GM23338 (cell line): ENCODE data around the gene TNPO3. TPM values are rescaled to one million over a fixed set of nuclear protein-coding genes. Genes with fewer than 3 reads are reported as not detected.

ENCODE experiments used
- ATAC-seq: fragments of 200-7000 bp; cut with Tn5 transposase; 3 replicates; pipeline ENCODE4 v1.9.1; 2020
- DNase-seq: peaks from one replicate; pipeline ENCODE4 v3.0.0-alpha.2; 2015; ENCODE audit warnings: low spot score
- H2AFZ ChIP-seq: fragments of 200-600 bp; sonication (generic); 2 replicates; pipeline ENCODE4 v1.8.0; 2016; ENCODE audit warnings: antibody characterized with exemption, mild to moderate bottlenecking, moderate library complexity
- H3F3A ChIP-seq: fragments of 200-600 bp; sonication (generic); replicated peaks from 2 replicates; pipeline ENCODE4 v1.8.0; 2017; ENCODE audit warnings: antibody characterized with exemption, mixed run types, low read depth
- H3K27ac ChIP-seq: fragments of 200-600 bp; sonication (generic); 2 replicates; pipeline ENCODE4 v1.6.1; 2016; ENCODE audit warnings: low read depth
- H3K27me3 ChIP-seq: fragments of 200-600 bp; sonication (generic); 2 replicates; pipeline ENCODE4 v1.8.0; 2016; ENCODE audit warnings: mild to moderate bottlenecking, mixed run types, moderate library complexity; ENCODE audit not compliant: insufficient read depth
- H3K36me3 ChIP-seq: fragments of 200-600 bp; sonication (generic); 2 replicates; pipeline ENCODE4 v1.8.0; 2016; ENCODE audit warnings: mild to moderate bottlenecking; ENCODE audit not compliant: insufficient read depth
- H3K4me1 ChIP-seq: fragments of 200-600 bp; sonication (generic); 2 replicates; pipeline ENCODE4 v1.8.0; 2016; ENCODE audit warnings: mild to moderate bottlenecking, moderate library complexity; ENCODE audit not compliant: insufficient read depth
- H3K4me2 ChIP-seq: fragments of 200-600 bp; sonication (generic); 2 replicates; pipeline ENCODE4 v1.7.1; 2017; ENCODE audit warnings: mixed run types
- H3K4me3 ChIP-seq: fragments of 200-600 bp; sonication (generic); 2 replicates; pipeline ENCODE4 v1.6.1; 2016; ENCODE audit warnings: mixed run types
- H3K79me2 ChIP-seq: fragments of 200-600 bp; sonication (generic); replicated peaks from 2 replicates; pipeline ENCODE4 v1.8.0; 2017; ENCODE audit warnings: mild to moderate bottlenecking; ENCODE audit not compliant: insufficient read depth
- H3K9me2 ChIP-seq: fragments of 200-600 bp; sonication (generic); 2 replicates; pipeline ENCODE4 v1.8.0; 2017; ENCODE audit not compliant: insufficient read depth
- H4K20me1 ChIP-seq: fragments of 200-600 bp; sonication (generic); replicated peaks from 2 replicates; pipeline ENCODE4 v1.8.0; 2017; ENCODE audit warnings: mild to moderate bottlenecking; ENCODE audit not compliant: insufficient read depth
- H3K27ac Mint-ChIP-seq: 2 replicates; pipeline ENCODE4 v1.8.0; 2020; ENCODE audit warnings: inconsistent platforms, mild to moderate bottlenecking, moderate library complexity, mixed read lengths
- H3K27me3 Mint-ChIP-seq: 3 replicates; pipeline ENCODE4 v1.8.0; 2022; ENCODE audit warnings: low read depth, mild to moderate bottlenecking, moderate library complexity, mixed read lengths, inconsistent platforms; ENCODE audit not compliant: insufficient read depth, poor library complexity
- H3K36me3 Mint-ChIP-seq: 3 replicates; pipeline ENCODE4 v1.8.0; 2021; ENCODE audit warnings: low read depth, mild to moderate bottlenecking, inconsistent platforms, moderate library complexity, mixed read lengths
- H3K4me1 Mint-ChIP-seq: 3 replicates; pipeline ENCODE4 v1.8.0; 2020; ENCODE audit warnings: mild to moderate bottlenecking, inconsistent platforms, mixed read lengths
- H3K4me3 Mint-ChIP-seq: 3 replicates; pipeline ENCODE4 v1.8.0; 2021; ENCODE audit warnings: moderate library complexity, mild to moderate bottlenecking, inconsistent platforms, mixed read lengths
- H3K9me3 Mint-ChIP-seq: 3 replicates; pipeline ENCODE4 v1.8.0; 2020; ENCODE audit warnings: moderate library complexity, mild to moderate bottlenecking, inconsistent platforms, mixed read lengths
- CREB1 ChIP-seq: fragments of 250-450 bp; sonication (Bioruptor Pico); IDR thresholded peaks from 2 replicates; pipeline ENCODE4 v1.5.0; 2020; ENCODE audit warnings: low read depth, mild to moderate bottlenecking, moderate library complexity
- EZH2 ChIP-seq: fragments of 200-600 bp; sonication (generic); IDR thresholded peaks from one replicate; pipeline ENCODE4 v1.8.0; 2017; ENCODE audit warnings: antibody characterized with exemption, mild to moderate bottlenecking, low read depth; ENCODE audit not compliant: unreplicated experiment
- EZH2phosphoT487 ChIP-seq: fragments of 200-600 bp; sonication (generic); IDR thresholded peaks from one replicate; pipeline ENCODE4 v1.8.1; 2018; ENCODE audit warnings: antibody characterized with exemption; ENCODE audit not compliant: unreplicated experiment
- JUNB ChIP-seq: IDR thresholded peaks from one replicate; pipeline ENCODE4 v1.6.1; 2016; ENCODE audit warnings: antibody characterized with exemption; ENCODE audit not compliant: unreplicated experiment
- NANOG ChIP-seq: IDR thresholded peaks from 2 replicates; pipeline ENCODE4 v1.6.1; 2016; ENCODE audit warnings: antibody characterized with exemption, borderline replicate concordance
- POLR2AphosphoS5 ChIP-seq: IDR thresholded peaks from 2 replicates; pipeline ENCODE4 v1.6.1; 2016; ENCODE audit warnings: antibody characterized with exemption, low read depth
- STAT1 ChIP-seq: IDR thresholded peaks from one replicate; pipeline ENCODE4 v1.6.1; 2016; ENCODE audit warnings: antibody characterized with exemption; ENCODE audit not compliant: unreplicated experiment
- ZNF114 ChIP-seq: fragments of 250-450 bp; sonication (Bioruptor Pico); IDR thresholded peaks from 2 replicates; pipeline ENCODE4 v1.5.0; 2020; ENCODE audit warnings: mild to moderate bottlenecking, moderate library complexity
- ZNF331 ChIP-seq: fragments of 250-450 bp; sonication (Bioruptor Pico); IDR thresholded peaks from 2 replicates; pipeline ENCODE4 v1.5.0; 2020; ENCODE audit warnings: low read depth, mild to moderate bottlenecking, moderate library complexity
- polyA plus RNA-seq: library from polyadenylated mRNA; unstranded; fragments of >200 nt; fragmentation: Nextera tagmentation; extraction: Ambion mirVana; gene quantifications from 2 replicates; pipeline ENCODE4 v1.2.1, GENCODE V29; 2016
- total RNA-seq: library from RNA; depleted of rRNA; stranded (reverse); fragments of >200 nt; shearing (Covaris generic); gene quantifications from 2 replicates; pipeline ENCODE4 v1.2.3, GENCODE V29; 2014
- TF ChIP-seq, protein P1 (sequence below): IDR thresholded peaks from 2 replicates; pipeline ENCODE4 v1.6.1; 2016; ENCODE audit warnings: antibody characterized with exemption
- TF ChIP-seq, protein P2 (sequence below): fragments of 250-450 bp; sonication (Bioruptor Pico); IDR thresholded peaks from 2 replicates; pipeline ENCODE4 v1.5.0; 2020; ENCODE audit warnings: mild to moderate bottlenecking, moderate library complexity
- TF ChIP-seq, protein P3 (sequence below), 2 experiments: fragments of 200-600 bp in 1 of 2; sonication (generic) in 1 of 2; conservative IDR thresholded peaks; 2 replicates each; pipeline versions ENCODE4 v1.5.1 to v1.6.1; 2016 to 2017; ENCODE audit warnings: antibody characterized with exemption in 2 of 2, low read depth in 2 of 2, mild to moderate bottlenecking in 2 of 2, moderate library complexity in 1 of 2
- TF ChIP-seq, protein P4 (sequence below): IDR thresholded peaks from one replicate; pipeline ENCODE4 v1.6.1; 2018; ENCODE audit warnings: antibody characterized with exemption; ENCODE audit not compliant: unreplicated experiment

TNPO3 gene
- total and polyA plus RNA-seq, 2 experiments from 2014 or later, result 38.2 to 127 TPM

DNA sequence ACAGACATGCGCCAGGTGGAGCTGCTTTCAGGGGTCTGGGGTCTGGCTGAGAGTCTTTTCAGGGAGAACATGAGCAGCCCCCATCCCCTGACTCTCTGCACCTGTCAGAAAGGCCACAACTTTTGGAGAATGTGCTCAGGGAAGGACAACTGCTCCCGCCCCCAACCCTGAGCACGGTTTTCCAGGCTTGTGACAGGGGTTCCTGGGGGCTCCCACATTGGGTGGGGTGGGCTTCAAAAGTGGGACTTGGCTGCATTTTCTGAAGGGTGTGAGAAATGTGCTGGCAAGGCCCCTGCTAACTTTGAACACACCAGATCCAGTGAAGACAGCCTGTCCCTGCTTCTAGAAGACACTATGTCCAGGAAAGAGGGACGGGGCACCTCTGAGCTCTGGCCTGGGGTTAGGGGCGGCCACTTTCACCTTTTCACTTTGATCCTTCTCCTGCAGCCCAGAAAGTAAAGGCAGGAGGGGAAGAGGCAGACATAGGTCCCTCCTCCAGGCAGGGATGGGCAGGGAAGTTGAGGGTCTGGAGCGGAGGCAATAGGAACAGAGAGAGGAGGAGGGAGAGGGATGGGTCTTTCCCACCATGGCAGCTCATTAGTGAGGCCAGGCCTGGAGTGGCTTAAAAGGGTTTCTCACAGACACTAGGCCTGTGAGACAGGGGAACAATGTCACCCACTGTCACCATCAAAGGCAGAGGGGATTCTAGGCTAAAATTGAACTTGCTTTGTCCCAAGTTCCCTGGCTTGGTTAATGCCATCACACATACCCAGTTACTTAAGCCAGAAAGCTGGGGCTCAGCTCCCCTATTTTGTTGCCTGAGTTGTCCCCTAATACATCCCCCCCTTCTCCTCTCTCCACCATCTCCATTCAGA, 145.9 kb downstream of the TNPO3 start:
- Histone ChIP-seq H3K9me2 (no peaks in the 10 kb centered on the region), H4K20me1 (no peaks in the 10 kb centered on the region), H3K27ac (no peak overlapping the region), H3K4me1 (peaks cover 19% of the 10 kb centered on the region), H3K36me3 (no peaks in the 10 kb centered on the region), H3K79me2 (no peaks in the 10 kb centered on the region), H2AFZ (peak overlapping the region; percentile 99), H3K4me3 (peak overlapping the region; percentile 76), H3K27me3 (peaks cover 56% of the 10 kb centered on the region), H3K4me2 (peak overlapping the region; percentile 93), H3F3A (peaks cover 4% of the 10 kb centered on the region)
- no peaks in the 10 kb centered on the region; the same call in 2 of the 3 replicates for H3K36me3 Mint-ChIP-seq
- DNase-seq, result no peak
- peak overlapping the region; percentile 78 for H3K4me3 Mint-ChIP-seq
- H3K27ac Mint-ChIP-seq, result no peak overlapping the region
- no peak for ATAC-seq
- no peak for TF ChIP-seq STAT1
- no peak for TF ChIP-seq ZNF114 (CRISPR knock-in tag)
- no peak for TF ChIP-seq ZNF331 (CRISPR knock-in tag)
- TF ChIP-seq, protein P1, sequence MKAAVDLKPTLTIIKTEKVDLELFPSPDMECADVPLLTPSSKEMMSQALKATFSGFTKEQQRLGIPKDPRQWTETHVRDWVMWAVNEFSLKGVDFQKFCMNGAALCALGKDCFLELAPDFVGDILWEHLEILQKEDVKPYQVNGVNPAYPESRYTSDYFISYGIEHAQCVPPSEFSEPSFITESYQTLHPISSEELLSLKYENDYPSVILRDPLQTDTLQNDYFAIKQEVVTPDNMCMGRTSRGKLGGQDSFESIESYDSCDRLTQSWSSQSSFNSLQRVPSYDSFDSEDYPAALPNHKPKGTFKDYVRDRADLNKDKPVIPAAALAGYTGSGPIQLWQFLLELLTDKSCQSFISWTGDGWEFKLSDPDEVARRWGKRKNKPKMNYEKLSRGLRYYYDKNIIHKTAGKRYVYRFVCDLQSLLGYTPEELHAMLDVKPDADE, result no peak
- TF ChIP-seq, protein P2, sequence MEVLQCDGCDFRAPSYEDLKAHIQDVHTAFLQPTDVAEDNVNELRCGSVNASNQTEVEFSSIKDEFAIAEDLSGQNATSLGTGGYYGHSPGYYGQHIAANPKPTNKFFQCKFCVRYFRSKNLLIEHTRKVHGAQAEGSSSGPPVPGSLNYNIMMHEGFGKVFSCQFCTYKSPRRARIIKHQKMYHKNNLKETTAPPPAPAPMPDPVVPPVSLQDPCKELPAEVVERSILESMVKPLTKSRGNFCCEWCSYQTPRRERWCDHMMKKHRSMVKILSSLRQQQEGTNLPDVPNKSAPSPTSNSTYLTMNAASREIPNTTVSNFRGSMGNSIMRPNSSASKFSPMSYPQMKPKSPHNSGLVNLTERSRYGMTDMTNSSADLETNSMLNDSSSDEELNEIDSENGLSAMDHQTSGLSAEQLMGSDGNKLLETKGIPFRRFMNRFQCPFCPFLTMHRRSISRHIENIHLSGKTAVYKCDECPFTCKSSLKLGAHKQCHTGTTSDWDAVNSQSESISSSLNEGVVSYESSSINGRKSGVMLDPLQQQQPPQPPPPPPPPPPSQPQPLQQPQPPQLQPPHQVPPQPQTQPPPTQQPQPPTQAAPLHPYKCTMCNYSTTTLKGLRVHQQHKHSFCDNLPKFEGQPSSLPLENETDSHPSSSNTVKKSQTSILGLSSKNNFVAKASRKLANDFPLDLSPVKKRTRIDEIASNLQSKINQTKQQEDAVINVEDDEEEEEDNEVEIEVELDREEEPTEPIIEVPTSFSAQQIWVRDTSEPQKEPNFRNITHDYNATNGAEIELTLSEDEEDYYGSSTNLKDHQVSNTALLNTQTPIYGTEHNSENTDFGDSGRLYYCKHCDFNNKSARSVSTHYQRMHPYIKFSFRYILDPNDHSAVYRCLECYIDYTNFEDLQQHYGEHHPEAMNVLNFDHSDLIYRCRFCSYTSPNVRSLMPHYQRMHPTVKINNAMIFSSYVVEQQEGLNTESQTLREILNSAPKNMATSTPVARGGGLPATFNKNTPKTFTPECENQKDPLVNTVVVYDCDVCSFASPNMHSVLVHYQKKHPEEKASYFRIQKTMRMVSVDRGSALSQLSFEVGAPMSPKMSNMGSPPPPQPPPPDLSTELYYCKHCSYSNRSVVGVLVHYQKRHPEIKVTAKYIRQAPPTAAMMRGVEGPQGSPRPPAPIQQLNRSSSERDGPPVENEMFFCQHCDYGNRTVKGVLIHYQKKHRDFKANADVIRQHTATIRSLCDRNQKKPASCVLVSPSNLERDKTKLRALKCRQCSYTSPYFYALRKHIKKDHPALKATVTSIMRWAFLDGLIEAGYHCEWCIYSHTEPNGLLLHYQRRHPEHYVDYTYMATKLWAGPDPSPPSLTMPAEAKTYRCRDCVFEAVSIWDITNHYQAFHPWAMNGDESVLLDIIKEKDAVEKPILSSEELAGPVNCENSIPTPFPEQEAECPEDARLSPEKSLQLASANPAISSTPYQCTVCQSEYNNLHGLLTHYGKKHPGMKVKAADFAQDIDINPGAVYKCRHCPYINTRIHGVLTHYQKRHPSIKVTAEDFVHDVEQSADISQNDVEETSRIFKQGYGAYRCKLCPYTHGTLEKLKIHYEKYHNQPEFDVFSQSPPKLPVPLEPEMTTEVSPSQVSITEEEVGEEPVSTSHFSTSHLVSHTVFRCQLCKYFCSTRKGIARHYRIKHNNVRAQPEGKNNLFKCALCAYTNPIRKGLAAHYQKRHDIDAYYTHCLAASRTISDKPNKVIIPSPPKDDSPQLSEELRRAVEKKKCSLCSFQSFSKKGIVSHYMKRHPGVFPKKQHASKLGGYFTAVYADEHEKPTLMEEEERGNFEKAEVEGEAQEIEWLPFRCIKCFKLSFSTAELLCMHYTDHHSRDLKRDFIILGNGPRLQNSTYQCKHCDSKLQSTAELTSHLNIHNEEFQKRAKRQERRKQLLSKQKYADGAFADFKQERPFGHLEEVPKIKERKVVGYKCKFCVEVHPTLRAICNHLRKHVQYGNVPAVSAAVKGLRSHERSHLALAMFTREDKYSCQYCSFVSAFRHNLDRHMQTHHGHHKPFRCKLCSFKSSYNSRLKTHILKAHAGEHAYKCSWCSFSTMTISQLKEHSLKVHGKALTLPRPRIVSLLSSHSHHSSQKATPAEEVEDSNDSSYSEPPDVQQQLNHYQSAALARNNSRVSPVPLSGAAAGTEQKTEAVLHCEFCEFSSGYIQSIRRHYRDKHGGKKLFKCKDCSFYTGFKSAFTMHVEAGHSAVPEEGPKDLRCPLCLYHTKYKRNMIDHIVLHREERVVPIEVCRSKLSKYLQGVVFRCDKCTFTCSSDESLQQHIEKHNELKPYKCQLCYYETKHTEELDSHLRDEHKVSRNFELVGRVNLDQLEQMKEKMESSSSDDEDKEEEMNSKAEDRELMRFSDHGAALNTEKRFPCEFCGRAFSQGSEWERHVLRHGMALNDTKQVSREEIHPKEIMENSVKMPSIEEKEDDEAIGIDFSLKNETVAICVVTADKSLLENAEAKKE (CRISPR knock-in tag), result no peak
- TF ChIP-seq, protein P3, sequence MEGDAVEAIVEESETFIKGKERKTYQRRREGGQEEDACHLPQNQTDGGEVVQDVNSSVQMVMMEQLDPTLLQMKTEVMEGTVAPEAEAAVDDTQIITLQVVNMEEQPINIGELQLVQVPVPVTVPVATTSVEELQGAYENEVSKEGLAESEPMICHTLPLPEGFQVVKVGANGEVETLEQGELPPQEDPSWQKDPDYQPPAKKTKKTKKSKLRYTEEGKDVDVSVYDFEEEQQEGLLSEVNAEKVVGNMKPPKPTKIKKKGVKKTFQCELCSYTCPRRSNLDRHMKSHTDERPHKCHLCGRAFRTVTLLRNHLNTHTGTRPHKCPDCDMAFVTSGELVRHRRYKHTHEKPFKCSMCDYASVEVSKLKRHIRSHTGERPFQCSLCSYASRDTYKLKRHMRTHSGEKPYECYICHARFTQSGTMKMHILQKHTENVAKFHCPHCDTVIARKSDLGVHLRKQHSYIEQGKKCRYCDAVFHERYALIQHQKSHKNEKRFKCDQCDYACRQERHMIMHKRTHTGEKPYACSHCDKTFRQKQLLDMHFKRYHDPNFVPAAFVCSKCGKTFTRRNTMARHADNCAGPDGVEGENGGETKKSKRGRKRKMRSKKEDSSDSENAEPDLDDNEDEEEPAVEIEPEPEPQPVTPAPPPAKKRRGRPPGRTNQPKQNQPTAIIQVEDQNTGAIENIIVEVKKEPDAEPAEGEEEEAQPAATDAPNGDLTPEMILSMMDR (conservative IDR thresholded peaks at IDR 0.05; ENCODE audit: low read depth in 2 of 2), result no peak
- no peak for TF ChIP-seq CREB1 (CRISPR knock-in tag)
- no peak for TF ChIP-seq EZH2
- TF ChIP-seq JUNB, result no peak
- no peak for TF ChIP-seq EZH2phosphoT487
- TF ChIP-seq, protein P4, sequence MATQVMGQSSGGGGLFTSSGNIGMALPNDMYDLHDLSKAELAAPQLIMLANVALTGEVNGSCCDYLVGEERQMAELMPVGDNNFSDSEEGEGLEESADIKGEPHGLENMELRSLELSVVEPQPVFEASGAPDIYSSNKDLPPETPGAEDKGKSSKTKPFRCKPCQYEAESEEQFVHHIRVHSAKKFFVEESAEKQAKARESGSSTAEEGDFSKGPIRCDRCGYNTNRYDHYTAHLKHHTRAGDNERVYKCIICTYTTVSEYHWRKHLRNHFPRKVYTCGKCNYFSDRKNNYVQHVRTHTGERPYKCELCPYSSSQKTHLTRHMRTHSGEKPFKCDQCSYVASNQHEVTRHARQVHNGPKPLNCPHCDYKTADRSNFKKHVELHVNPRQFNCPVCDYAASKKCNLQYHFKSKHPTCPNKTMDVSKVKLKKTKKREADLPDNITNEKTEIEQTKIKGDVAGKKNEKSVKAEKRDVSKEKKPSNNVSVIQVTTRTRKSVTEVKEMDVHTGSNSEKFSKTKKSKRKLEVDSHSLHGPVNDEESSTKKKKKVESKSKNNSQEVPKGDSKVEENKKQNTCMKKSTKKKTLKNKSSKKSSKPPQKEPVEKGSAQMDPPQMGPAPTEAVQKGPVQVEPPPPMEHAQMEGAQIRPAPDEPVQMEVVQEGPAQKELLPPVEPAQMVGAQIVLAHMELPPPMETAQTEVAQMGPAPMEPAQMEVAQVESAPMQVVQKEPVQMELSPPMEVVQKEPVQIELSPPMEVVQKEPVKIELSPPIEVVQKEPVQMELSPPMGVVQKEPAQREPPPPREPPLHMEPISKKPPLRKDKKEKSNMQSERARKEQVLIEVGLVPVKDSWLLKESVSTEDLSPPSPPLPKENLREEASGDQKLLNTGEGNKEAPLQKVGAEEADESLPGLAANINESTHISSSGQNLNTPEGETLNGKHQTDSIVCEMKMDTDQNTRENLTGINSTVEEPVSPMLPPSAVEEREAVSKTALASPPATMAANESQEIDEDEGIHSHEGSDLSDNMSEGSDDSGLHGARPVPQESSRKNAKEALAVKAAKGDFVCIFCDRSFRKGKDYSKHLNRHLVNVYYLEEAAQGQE, result no peak
- TF ChIP-seq POLR2AphosphoS5, result no peak
- no peak for TF ChIP-seq NANOG
- H3K9me3 Mint-ChIP-seq, result no peaks in the 10 kb centered on the region
- H3K4me1 Mint-ChIP-seq, result peaks cover 25% of the 10 kb centered on the region
- H3K27me3 Mint-ChIP-seq, result peaks cover 39% of the 10 kb centered on the region
